ENCODE results near the gene UIMC1. TPM values are rescaled to one million over a fixed set of nuclear protein-coding genes. Genes with fewer than 3 reads are reported as not detected.

UIMC1 gene
- total and polyA plus RNA-seq, 2 of the 4 experiments (the other 2 are of a cell fraction): 19.5 to 27.6 TPM

DNA sequence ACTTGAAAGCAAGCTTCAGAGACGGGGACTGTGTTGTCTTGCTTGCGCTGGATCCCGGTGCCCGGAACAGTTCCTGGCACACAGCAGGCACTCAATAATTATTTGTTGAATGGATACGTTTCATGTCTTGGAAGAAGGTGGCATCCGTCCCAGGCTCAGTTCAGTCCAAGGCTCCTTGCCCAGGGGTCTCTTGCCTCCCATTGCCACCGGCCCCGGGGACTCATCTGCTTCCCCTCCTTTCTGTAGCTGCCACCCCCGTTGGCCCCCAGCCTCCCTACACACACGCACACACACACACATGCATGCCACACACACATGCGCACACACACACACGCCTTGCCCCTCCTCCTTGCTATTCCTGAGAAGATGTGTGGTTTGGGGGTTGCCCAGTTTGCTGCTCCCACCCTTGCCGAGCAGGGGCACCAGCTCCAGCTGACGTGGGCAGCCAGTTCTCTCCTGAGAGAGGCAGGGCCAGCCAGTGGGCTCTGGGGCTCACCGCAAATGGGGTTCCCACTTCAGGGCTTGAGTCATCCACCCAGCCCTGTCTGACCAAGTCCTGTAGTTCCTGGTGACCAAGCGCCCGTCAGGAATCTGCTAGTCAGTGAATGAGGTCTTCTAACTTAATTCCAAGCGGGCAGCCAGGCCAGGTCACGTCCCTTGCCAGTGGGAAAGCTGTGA is 149.2 kb downstream of the UIMC1 start:
- H3K9me1 ChIP-seq (ENCODE audit: insufficient read depth, low read length): no peaks in the 10 kb centered on the region
- H2AFZ ChIP-seq (replicated peaks; ENCODE audit: low read length, poor library complexity): no peak overlapping the region
- H2BK20ac ChIP-seq (ENCODE audit: low read depth, low read length): no peak overlapping the region
- in situ Hi-C loops (cut with MboI; ENCODE audit: low sequenced_read_pairs): no loop called here
- H3K14ac ChIP-seq (replicated peaks; ENCODE audit: low read depth, low read length): no peak overlapping the region
- no peak for DNase-seq
- H2BK120ac ChIP-seq (ENCODE audit: low read depth, low read length): no peak overlapping the region
- H3K4me2 ChIP-seq (ENCODE audit: low read depth, low read length): no peak overlapping the region
- H3K23ac ChIP-seq (ENCODE audit: low read depth, low read length): no peak overlapping the region
- dilution Hi-C loops (cut with HindIII; ENCODE audit: low sequenced_read_pairs, unreplicated experiment): no loop called here
- no peak overlapping the region for H3K27ac ChIP-seq (ENCODE audit: insufficient read depth, low read length)
- no peak overlapping the region for H2AK9ac ChIP-seq (replicated peaks; ENCODE audit: low read depth, low read length, poor library complexity)
- no peak overlapping the region for H2BK15ac ChIP-seq (ENCODE audit: low read depth, low read length)
- ATAC-seq (ENCODE audit: low read depth): no peak
- H3K9me3 ChIP-seq (ENCODE audit: control insufficient read depth, insufficient read depth, low read length): no peaks in the 10 kb centered on the region
- intact Hi-C loops (cut with micrococcal nuclease): no loop called here
- H4K91ac ChIP-seq (ENCODE audit: insufficient read depth, low read depth, low read length): no peak overlapping the region
- no peak overlapping the region for H2BK5ac ChIP-seq (ENCODE audit: low read depth, low read length, poor library complexity, severe bottlenecking)
- H3K27me3 ChIP-seq (ENCODE audit: control insufficient read depth, insufficient read depth, low read length): peaks cover 59% of the 10 kb centered on the region
- no peak overlapping the region for H4K8ac ChIP-seq (ENCODE audit: low read depth in 2 of 2, low read length in 2 of 2)
- no peak overlapping the region for H3K9ac ChIP-seq (ENCODE audit: low read depth, low read length)
- H2AK5ac ChIP-seq (ENCODE audit: low read depth, low read length): no peak overlapping the region
- TF ChIP-seq NFE2L2 (IDR thresholded peaks at IDR 0.05; ENCODE audit: low read depth, low read length) (no peak), SMC3 (IDR thresholded peaks at IDR 0.05; ENCODE audit: low read depth, low read length) (no peak)
- POLR2A ChIA-PET (ENCODE audit: unreplicated experiment): no interaction called here
- CTCF ChIA-PET: no interaction called here
- no peaks in the 10 kb centered on the region for H3K36me3 ChIP-seq (ENCODE audit: control insufficient read depth, insufficient read depth, low read length)
- WGBS, 2 experiments (ENCODE audit: extremely low coverage in 2 of 2, insufficient read length in 1 of 2): 0% methylated on average over 1 of the region's 19 CpGs; no CpG with 5 or more reads in 1 of the 2 experiments
- H3K4me3 ChIP-seq (ENCODE audit: insufficient read depth, low read depth, low read length): no peak overlapping the region
- no peak overlapping the region for H4K5ac ChIP-seq (ENCODE audit: low read depth, low read length)
- no peak overlapping the region for H3K4ac ChIP-seq (ENCODE audit: low read depth, low read length)
- no peaks in the 10 kb centered on the region for H3K79me1 ChIP-seq (ENCODE audit: low read depth in 1 of 2, low read length in 2 of 2)
- H3K4me1 ChIP-seq (ENCODE audit: control insufficient read depth, insufficient read depth, low read length): no peaks in the 10 kb centered on the region
- BruUV-seq (replicated peaks): no TSS peak
- no peaks in the 10 kb centered on the region for H4K20me1 ChIP-seq (ENCODE audit: insufficient read depth, low read length)
- no peak overlapping the region for H3K56ac ChIP-seq (ENCODE audit: extremely low read depth, insufficient read depth, low read length)
- no peak overlapping the region for H3K18ac ChIP-seq (ENCODE audit: low read depth, low read length)

Measured in IMR-90 (cell line).